Type B pancreatic cell (in vitro differentiated cells): ENCODE measurements around the gene CEACAM4. TPM values are rescaled to one million over a fixed set of nuclear protein-coding genes. Genes with fewer than 3 reads are reported as not detected.

Experiments used
- DNase-seq: peaks from one replicate; pipeline ENCODE4 v3.0.0; 2021; ENCODE audit warnings: mixed read lengths; ENCODE audit not compliant: unreplicated experiment; ENCODE audit errors: extremely low spot score
- H3K27ac Mint-ChIP-seq: 2 replicates; pipeline ENCODE4 v1.8.0; 2021; ENCODE audit warnings: mild to moderate bottlenecking, mixed read lengths
- H3K27me3 Mint-ChIP-seq: 2 replicates; pipeline ENCODE4 v1.8.0; 2021; ENCODE audit warnings: mixed read lengths
- H3K36me3 Mint-ChIP-seq: 2 replicates; pipeline ENCODE4 v1.8.0; 2021; ENCODE audit warnings: mixed read lengths
- H3K4me1 Mint-ChIP-seq: one replicate; pipeline ENCODE4 v1.8.0; 2021; ENCODE audit warnings: mixed read lengths; ENCODE audit not compliant: unreplicated experiment
- H3K4me3 Mint-ChIP-seq: 2 replicates; pipeline ENCODE4 v1.8.0; 2021; ENCODE audit warnings: mild to moderate bottlenecking, mixed read lengths
- H3K9me3 Mint-ChIP-seq: 2 replicates; pipeline ENCODE4 v1.8.0; 2021; ENCODE audit warnings: mixed read lengths
- CTCF ChIP-seq: fragments of 200-600 bp; sonication (generic); conservative IDR thresholded peaks from 2 replicates; pipeline ENCODE4 v1.5.0; 2021; ENCODE audit warnings: antibody characterized with exemption, mild to moderate bottlenecking
- total RNA-seq: library from RNA; stranded (reverse); gene quantifications from 2 replicates; pipeline ENCODE4 v1.2.1, GENCODE V29; 2021; ENCODE audit warnings: low replicate concordance

CEACAM4 gene
- total RNA-seq, 1 donor from 2014 or later: not detected

DNA sequence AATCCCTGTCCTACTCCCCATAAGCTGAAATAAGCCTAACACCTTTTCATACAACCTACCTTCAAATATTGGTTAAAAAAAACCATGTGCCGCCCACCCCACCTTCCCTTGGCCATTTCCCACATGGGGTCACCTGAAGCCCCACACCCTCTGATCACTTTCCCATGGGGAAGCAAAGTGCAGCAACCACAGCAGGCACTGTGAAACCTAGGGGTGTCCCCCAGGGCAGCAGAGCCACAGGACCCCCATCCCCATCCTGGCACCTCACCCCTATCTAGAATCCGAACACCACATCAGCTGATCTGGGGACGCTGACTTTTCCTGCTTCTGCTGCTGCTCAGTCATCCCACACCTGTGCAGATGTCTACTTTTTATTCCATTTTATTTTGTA lies 31.0 kb downstream of the CEACAM4 start:
- Mint-ChIP-seq H3K27me3 (peaks cover 10% of the 10 kb centered on the region), H3K4me3 (no peak overlapping the region), H3K27ac (no peak overlapping the region), H3K36me3 (no peaks in the 10 kb centered on the region), H3K9me3 (no peaks in the 10 kb centered on the region), H3K4me1 (no peaks in the 10 kb centered on the region)
- DNase-seq: no peak
- TF ChIP-seq CTCF: no peak

GRCh38 chr19:41595258-41595889 lies 31.5 kb downstream of the CEACAM4 start:
- Mint-ChIP-seq H3K9me3 (no peaks in the 10 kb centered on the region), H3K36me3 (no peaks in the 10 kb centered on the region), H3K4me3 (no peak overlapping the region), H3K4me1 (no peaks in the 10 kb centered on the region), H3K27me3 (peaks cover 10% of the 10 kb centered on the region), H3K27ac (no peak overlapping the region)
- DNase-seq: no peak
- TF ChIP-seq CTCF: peak; percentile 73

GRCh38 chr19:41591951-41592562 lies 34.8 kb downstream of the CEACAM4 start:
- no peak for TF ChIP-seq CTCF
- Mint-ChIP-seq H3K27me3 (peaks cover 9% of the 10 kb centered on the region), H3K27ac (no peak overlapping the region), H3K9me3 (peaks cover 7% of the 10 kb centered on the region), H3K4me1 (no peaks in the 10 kb centered on the region), H3K36me3 (peaks cover 3% of the 10 kb centered on the region), H3K4me3 (no peak overlapping the region)
- no peak for DNase-seq

- Mint-ChIP-seq H3K27me3 (peaks cover 9% of the 10 kb centered on the region), H3K4me3 (no peak overlapping the region)
- TF ChIP-seq CTCF: no peak
These were observed 35.9 kb downstream of the CEACAM4 start for GRCh38 chr19:41590936-41591335.

GRCh38 chr19:41589371-41589770 lies 37.5 kb downstream of the CEACAM4 start:
- Mint-ChIP-seq H3K4me3 (no peak overlapping the region), H3K36me3 (peaks cover 3% of the 10 kb centered on the region), H3K27ac (no peak overlapping the region), H3K27me3 (peaks cover 4% of the 10 kb centered on the region), H3K9me3 (peaks cover 7% of the 10 kb centered on the region), H3K4me1 (no peaks in the 10 kb centered on the region)
- no peak for DNase-seq
- no peak for TF ChIP-seq CTCF

More at GRCh38 chr19:41590936-41591335, 35.9 kb downstream of the CEACAM4 start:
- H3K36me3 Mint-ChIP-seq: peaks cover 3% of the 10 kb centered on the region
- H3K4me1 Mint-ChIP-seq: no peaks in the 10 kb centered on the region
- no peak overlapping the region for H3K27ac Mint-ChIP-seq
- no peak for DNase-seq
- H3K9me3 Mint-ChIP-seq: peaks cover 7% of the 10 kb centered on the region
